GM12892 (cell line): Measurements from ENCODE around the gene BTK.

ENCODE experiments used
- POLR2A ChIP-seq: IDR thresholded peaks from 2 replicates; pipeline ENCODE4 v1.6.1; 2011; ENCODE audit warnings: low read depth, low read length, control low read depth
- POLR2AphosphoS5 ChIP-seq: IDR thresholded peaks from 2 replicates; pipeline ENCODE4 v1.6.1; 2011; ENCODE audit warnings: low read depth, low read length, control low read depth

- TF ChIP-seq POLR2AphosphoS5 = no peak; the same call in 1 of the 2 replicates
- TF ChIP-seq POLR2A = peak; percentile 56; the same call in 1 of the 2 replicates
These were observed 21.9 kb upstream of the BTK start, which contains the start of the genes GLA and HNRNPH2 for GRCh38 chrX:101407748-101408531.
